Smooth muscle cell (in vitro differentiated cells): ENCODE data around the gene FOXO1. TPM values are rescaled to one million over a fixed set of nuclear protein-coding genes. Genes with fewer than 3 reads are reported as not detected.

ENCODE experiments used
- DNase-seq: peaks from one replicate; lab custom pipeline; 2025; ENCODE audit not compliant: unreplicated experiment; lab: John Stamatoyannopoulos, UW
- H2AFZ ChIP-seq: fragments of 200-600 bp; sonication (generic); 2 replicates; pipeline ENCODE4 v1.6.0; 2016; ENCODE audit warnings: antibody characterized with exemption, low read depth, mild to moderate bottlenecking
- H3F3A ChIP-seq: fragments of 200-600 bp; sonication (generic); 2 replicates; pipeline ENCODE4 v1.6.0; 2017; ENCODE audit warnings: antibody characterized with exemption, low read depth
- H3K27ac ChIP-seq: fragments of 200-600 bp; sonication (generic); 2 replicates; pipeline ENCODE4 v1.5.1; 2016; ENCODE audit warnings: low read depth, mild to moderate bottlenecking
- H3K27me3 ChIP-seq: fragments of 200-600 bp; sonication (generic); 2 replicates; pipeline ENCODE4 v1.6.1; 2016; ENCODE audit warnings: low read depth, mild to moderate bottlenecking
- H3K36me3 ChIP-seq: fragments of 200-600 bp; sonication (generic); 2 replicates; pipeline ENCODE4 v1.5.1; 2016; ENCODE audit warnings: low read depth
- H3K4me1 ChIP-seq: fragments of 200-600 bp; sonication (generic); 2 replicates; pipeline ENCODE4 v1.5.1; 2016; ENCODE audit warnings: low read depth
- H3K4me2 ChIP-seq: fragments of 200-600 bp; sonication (generic); 2 replicates; pipeline ENCODE4 v1.6.0; 2016; ENCODE audit warnings: mild to moderate bottlenecking
- H3K4me3 ChIP-seq: fragments of 200-600 bp; sonication (generic); 2 replicates; pipeline ENCODE4 v1.5.1; 2016; ENCODE audit warnings: mild to moderate bottlenecking
- H3K79me2 ChIP-seq: fragments of 200-600 bp; sonication (generic); 2 replicates; pipeline ENCODE4 v1.6.0; 2016; ENCODE audit warnings: low read depth, mild to moderate bottlenecking
- H3K9ac ChIP-seq: fragments of 200-600 bp; sonication (generic); 2 replicates; pipeline ENCODE4 v1.6.0; 2016; ENCODE audit warnings: low read depth
- H3K9me3 ChIP-seq: fragments of 200-600 bp; sonication (generic); replicated peaks from 2 replicates; pipeline ENCODE4 v1.5.1; 2016; ENCODE audit warnings: low read depth
- H4K20me1 ChIP-seq: fragments of 200-600 bp; sonication (generic); 2 replicates; pipeline ENCODE4 v1.6.0; 2016; ENCODE audit warnings: low read depth
- CTCF ChIP-seq: fragments of 200-600 bp; sonication (generic); IDR thresholded peaks from 2 replicates; pipeline ENCODE4 v1.5.1; 2017; ENCODE audit warnings: borderline replicate concordance, mild to moderate bottlenecking, antibody characterized with exemption; ENCODE audit not compliant: insufficient read depth, poor library complexity, severe bottlenecking
- WGBS: methylation state at CpG from one replicate; pipeline ENCODE4 v1.1.7; 2016; ENCODE audit warnings: low lambda C conversion rate; 5-methylcytosine and 5-hydroxymethylcytosine counted together
- polyA plus RNA-seq: library from polyadenylated mRNA; unstranded; fragments of >200 nt; fragmentation: Nextera tagmentation; extraction: Ambion mirVana; gene quantifications from 2 replicates; pipeline ENCODE4 v1.2.1, GENCODE V29; 2016
- total RNA-seq: library from RNA; depleted of rRNA; stranded (reverse); fragments of >200 nt; gene quantifications from 2 replicates; pipeline ENCODE4 v1.2.3, GENCODE V29; 2014

FOXO1 gene
- total and polyA plus RNA-seq, 2 experiments from 2014 or later, result 17.0 to 19.9 TPM

DNA sequence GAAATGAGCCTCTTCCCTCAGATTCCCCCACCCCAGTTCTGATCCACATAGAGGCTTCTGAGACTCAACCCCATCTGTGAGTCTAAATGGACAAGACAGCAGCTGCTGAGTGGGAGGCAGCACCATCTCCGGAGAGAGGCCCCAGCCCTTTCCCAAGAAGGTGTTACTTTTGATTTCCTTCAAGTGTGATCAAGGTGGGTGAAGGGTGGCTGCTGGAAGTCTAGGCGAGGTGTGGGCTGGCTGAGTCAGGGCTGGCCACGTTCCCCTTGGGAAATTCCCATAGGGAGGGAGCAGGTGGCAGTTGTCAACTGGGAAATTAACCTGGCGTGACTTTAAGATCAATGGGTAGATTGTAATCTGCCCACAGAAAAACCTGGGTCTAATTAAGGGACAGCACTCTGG, 148.0 kb downstream of the FOXO1 start:
- no peaks in the 10 kb centered on the region for H3K36me3 ChIP-seq
- H3K27me3 ChIP-seq, result no peaks in the 10 kb centered on the region
- no peak overlapping the region for H2AFZ ChIP-seq
- H3F3A ChIP-seq, result no peaks in the 10 kb centered on the region
- no peak for DNase-seq
- H3K27ac ChIP-seq, result no peak overlapping the region
- no peak overlapping the region for H3K4me2 ChIP-seq
- TF ChIP-seq CTCF, result no peak
- no peaks in the 10 kb centered on the region for H3K9me3 ChIP-seq
- H3K4me3 ChIP-seq, result no peak overlapping the region
- 77% methylated on average over 4 of the region's 4 CpGs for WGBS
- no peaks in the 10 kb centered on the region for H3K79me2 ChIP-seq
- no peaks in the 10 kb centered on the region for H3K4me1 ChIP-seq
- H4K20me1 ChIP-seq, result no peaks in the 10 kb centered on the region
- no peak overlapping the region for H3K9ac ChIP-seq

DNA sequence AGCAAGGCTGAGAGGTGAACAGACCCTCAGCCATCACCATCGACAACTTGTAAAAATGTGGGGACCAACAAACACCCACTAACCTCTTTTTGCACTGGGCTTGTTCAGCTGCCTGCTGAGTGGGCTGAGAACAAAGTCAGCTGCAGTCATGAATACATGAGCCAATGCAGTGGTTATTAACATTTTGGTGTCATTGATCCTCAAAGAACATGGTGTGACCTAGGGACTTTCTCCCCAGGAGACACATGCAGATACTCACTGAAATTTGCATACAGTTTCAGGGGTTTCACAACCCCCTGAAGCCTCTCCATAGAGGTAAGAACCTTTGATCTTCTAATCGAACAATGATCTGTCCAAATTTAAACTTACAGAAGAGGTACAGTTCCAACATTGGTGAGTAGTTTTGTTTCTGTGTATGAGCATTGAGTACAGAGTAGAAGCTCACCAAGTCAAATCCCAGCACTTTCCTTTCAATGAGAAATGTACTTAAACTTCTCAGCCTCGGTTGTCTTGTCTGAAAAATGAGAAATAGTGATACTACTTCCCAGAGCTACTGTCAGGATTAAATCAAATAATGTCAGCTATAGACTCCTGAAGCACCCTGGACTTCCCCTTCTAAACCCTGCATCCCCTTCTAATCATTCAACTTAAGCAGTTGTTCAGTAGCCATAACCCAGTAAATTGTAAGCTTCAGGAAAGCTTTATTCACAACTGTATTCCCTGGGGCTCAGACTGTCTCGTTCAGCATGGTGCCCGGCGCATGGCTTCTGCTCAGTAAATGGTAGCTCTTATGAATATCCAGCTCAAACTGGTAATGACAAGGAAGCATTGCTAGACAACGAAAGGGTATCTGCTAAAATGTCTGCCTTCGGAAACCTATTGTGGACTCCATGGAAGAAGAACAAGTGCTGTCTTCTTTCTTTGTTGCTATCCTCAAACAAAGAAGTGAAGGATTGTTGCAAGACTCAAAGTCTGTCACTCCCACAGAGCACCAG, 148.7 kb downstream of the FOXO1 start:
- Histone ChIP-seq H3F3A (no peaks in the 10 kb centered on the region), H3K4me2 (no peak overlapping the region), H3K9me3 (no peaks in the 10 kb centered on the region), H4K20me1 (no peaks in the 10 kb centered on the region), H3K4me1 (no peaks in the 10 kb centered on the region), H3K79me2 (no peaks in the 10 kb centered on the region), H3K9ac (no peak overlapping the region), H3K27ac (no peak overlapping the region), H2AFZ (no peak overlapping the region), H3K27me3 (no peaks in the 10 kb centered on the region), H3K4me3 (no peak overlapping the region), H3K36me3 (no peaks in the 10 kb centered on the region)
- WGBS, result 93% methylated on average over 8 of the region's 8 CpGs
- DNase-seq, result no peak
- no peak for TF ChIP-seq CTCF

GRCh38 chr13:40515702-40516101, 150.7 kb downstream of the FOXO1 start:
- Histone ChIP-seq H3K9me3 (no peaks in the 10 kb centered on the region), H3F3A (no peaks in the 10 kb centered on the region), H3K27ac (no peak overlapping the region), H3K4me1 (no peaks in the 10 kb centered on the region), H3K4me2 (no peak overlapping the region), H3K27me3 (no peaks in the 10 kb centered on the region), H2AFZ (no peak overlapping the region), H4K20me1 (no peaks in the 10 kb centered on the region), H3K4me3 (no peak overlapping the region), H3K79me2 (no peaks in the 10 kb centered on the region), H3K9ac (no peak overlapping the region), H3K36me3 (no peaks in the 10 kb centered on the region)
- no peak for TF ChIP-seq CTCF
- DNase-seq, result no peak
- 90% methylated on average over 1 of the region's 1 CpG for WGBS
